RWPE2 (cell line): ENCODE data around the gene EDN3.

ENCODE experiments used
- ATAC-seq: fragments of 200-7000 bp; cut with Tn5 transposase; 3 replicates; pipeline ENCODE4 v1.9.1; 2021; ENCODE audit warnings: low read depth
- DNase-seq: peaks from one replicate; pipeline ENCODE4 v3.0.0-alpha.2; 2020; ENCODE audit warnings: low spot score
- H3K27ac ChIP-seq: fragments of 450-650 bp; 2 replicates; pipeline ENCODE4 v1.5.1; 2017; ENCODE audit warnings: mild to moderate bottlenecking; ENCODE audit not compliant: poor library complexity, severe bottlenecking
- H3K27me3 ChIP-seq: fragments of 250-450 bp; sonication (Bioruptor Pico); 2 replicates; pipeline ENCODE4 v1.5.1; 2021; ENCODE audit warnings: mild to moderate bottlenecking, moderate library complexity; ENCODE audit not compliant: insufficient read depth, poor library complexity, severe bottlenecking
- H3K36me3 ChIP-seq: fragments of 250-450 bp; sonication (Bioruptor Pico); 2 replicates; pipeline ENCODE4 v1.5.1; 2020; ENCODE audit warnings: low read depth, mild to moderate bottlenecking, moderate library complexity
- H3K4me1 ChIP-seq: fragments of 250-450 bp; sonication (Bioruptor Pico); 2 replicates; pipeline ENCODE4 v1.5.1; 2021; ENCODE audit warnings: mild to moderate bottlenecking, moderate library complexity; ENCODE audit not compliant: insufficient read depth, poor library complexity, severe bottlenecking
- H3K4me3 ChIP-seq: fragments of 250-450 bp; sonication (Bioruptor Pico); 2 replicates; pipeline ENCODE4 v1.5.1; 2021; ENCODE audit warnings: mild to moderate bottlenecking, moderate library complexity; ENCODE audit not compliant: severe bottlenecking
- H3K9me3 ChIP-seq: fragments of 250-450 bp; sonication (Bioruptor Pico); 2 replicates; pipeline ENCODE4 v1.5.1; 2021; ENCODE audit warnings: mild to moderate bottlenecking, moderate library complexity; ENCODE audit not compliant: severe bottlenecking
- TF ChIP-seq, protein P1 (sequence below): fragments of 450-650 bp; IDR thresholded peaks from one replicate; pipeline ENCODE4 v1.5.1; 2017; ENCODE audit warnings: mild to moderate bottlenecking, moderate library complexity; ENCODE audit not compliant: poor library complexity, severe bottlenecking

Gene EDN3

DNA sequence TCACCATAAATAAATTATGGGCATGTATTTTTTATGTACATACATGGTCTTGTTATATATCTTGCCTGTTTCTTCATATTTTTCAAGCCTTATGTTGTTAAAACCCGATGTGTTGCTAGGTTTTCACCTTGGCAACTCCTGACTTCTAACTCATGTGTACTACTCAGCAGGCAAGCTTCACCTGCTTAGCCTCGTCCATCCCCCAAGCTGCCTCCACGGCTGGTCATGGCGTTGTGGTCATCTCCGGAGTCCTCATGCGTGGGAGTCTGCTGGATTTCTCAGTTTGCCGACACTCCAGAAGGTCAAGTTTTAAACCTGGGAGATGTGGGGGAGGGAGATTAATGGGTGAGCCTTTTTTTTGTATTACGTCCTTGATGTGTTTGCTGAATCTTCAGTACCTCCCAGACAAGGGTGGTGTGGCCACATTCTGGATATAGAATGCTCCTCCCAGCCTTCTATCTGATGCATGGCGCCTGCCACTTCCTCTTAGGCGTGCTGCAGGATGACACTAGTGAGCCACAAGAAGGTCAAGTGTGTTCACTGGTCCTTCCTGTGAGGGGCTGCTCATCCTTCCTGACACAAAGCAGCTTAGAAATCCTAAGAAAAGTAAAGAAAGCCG lies 26.6 kb upstream of the EDN3 start:
- TF ChIP-seq, protein P1, sequence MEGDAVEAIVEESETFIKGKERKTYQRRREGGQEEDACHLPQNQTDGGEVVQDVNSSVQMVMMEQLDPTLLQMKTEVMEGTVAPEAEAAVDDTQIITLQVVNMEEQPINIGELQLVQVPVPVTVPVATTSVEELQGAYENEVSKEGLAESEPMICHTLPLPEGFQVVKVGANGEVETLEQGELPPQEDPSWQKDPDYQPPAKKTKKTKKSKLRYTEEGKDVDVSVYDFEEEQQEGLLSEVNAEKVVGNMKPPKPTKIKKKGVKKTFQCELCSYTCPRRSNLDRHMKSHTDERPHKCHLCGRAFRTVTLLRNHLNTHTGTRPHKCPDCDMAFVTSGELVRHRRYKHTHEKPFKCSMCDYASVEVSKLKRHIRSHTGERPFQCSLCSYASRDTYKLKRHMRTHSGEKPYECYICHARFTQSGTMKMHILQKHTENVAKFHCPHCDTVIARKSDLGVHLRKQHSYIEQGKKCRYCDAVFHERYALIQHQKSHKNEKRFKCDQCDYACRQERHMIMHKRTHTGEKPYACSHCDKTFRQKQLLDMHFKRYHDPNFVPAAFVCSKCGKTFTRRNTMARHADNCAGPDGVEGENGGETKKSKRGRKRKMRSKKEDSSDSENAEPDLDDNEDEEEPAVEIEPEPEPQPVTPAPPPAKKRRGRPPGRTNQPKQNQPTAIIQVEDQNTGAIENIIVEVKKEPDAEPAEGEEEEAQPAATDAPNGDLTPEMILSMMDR, result no peak
- DNase-seq, result no peak

GRCh38 chr20:59276938-59277337 lies 23.5 kb upstream of the EDN3 start:
- H3K27ac ChIP-seq, result no peak overlapping the region
- DNase-seq, result no peak
- H3K4me1 ChIP-seq, result no peaks in the 10 kb centered on the region
- peaks cover 90% of the 10 kb centered on the region for H3K27me3 ChIP-seq
- ATAC-seq, result no peak
- H3K4me3 ChIP-seq, result no peak overlapping the region
- no peaks in the 10 kb centered on the region for H3K9me3 ChIP-seq
- H3K36me3 ChIP-seq, result no peaks in the 10 kb centered on the region
- TF ChIP-seq, protein P1, result no peak

More for the DNA sequence above, 26.6 kb upstream of the EDN3 start:
- Histone ChIP-seq H3K9me3 (no peaks in the 10 kb centered on the region), H3K4me3 (no peak overlapping the region), H3K36me3 (no peaks in the 10 kb centered on the region), H3K27me3 (peaks cover 92% of the 10 kb centered on the region), H3K4me1 (no peaks in the 10 kb centered on the region), H3K27ac (no peak overlapping the region)
- ATAC-seq, result no peak

DNA sequence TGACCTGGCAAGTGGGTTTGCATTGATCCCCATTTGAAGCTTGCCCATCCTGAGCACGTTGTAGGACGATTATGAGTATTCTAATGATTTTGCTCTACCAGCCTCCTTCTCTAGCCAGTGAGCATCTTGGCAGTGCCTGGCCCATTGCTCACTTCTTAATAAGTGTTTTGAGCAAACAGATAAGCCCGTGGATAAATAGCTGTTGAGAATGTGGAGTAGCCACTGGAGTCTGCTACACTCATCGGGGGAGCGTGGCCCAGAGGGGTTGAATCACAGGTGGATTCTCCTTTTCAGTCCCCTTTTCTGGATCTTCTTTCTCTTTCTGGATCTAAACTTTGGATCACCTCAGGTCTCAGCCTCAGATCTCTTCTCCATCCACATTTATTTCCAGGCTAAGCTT lies 15.9 kb upstream of the EDN3 start:
- Histone ChIP-seq H3K27me3 (peaks cover 69% of the 10 kb centered on the region), H3K4me1 (no peaks in the 10 kb centered on the region), H3K36me3 (no peaks in the 10 kb centered on the region), H3K27ac (no peak overlapping the region), H3K9me3 (no peaks in the 10 kb centered on the region), H3K4me3 (no peak overlapping the region)
- no peak for DNase-seq
- ATAC-seq, result no peak
- TF ChIP-seq, protein P1, result no peak

- H3K4me1 ChIP-seq, result no peaks in the 10 kb centered on the region
- H3K36me3 ChIP-seq, result no peaks in the 10 kb centered on the region
- peaks cover 65% of the 10 kb centered on the region for H3K27me3 ChIP-seq
- peak; percentile 18; the same call in 2 of the 3 replicates for ATAC-seq
- no peak for DNase-seq
- TF ChIP-seq, protein P1, result no peak
- no peak overlapping the region for H3K27ac ChIP-seq
- H3K9me3 ChIP-seq, result no peaks in the 10 kb centered on the region
- no peak overlapping the region for H3K4me3 ChIP-seq
Measured at GRCh38 chr20:59289994-59290393, 10.4 kb upstream of the EDN3 start.

GRCh38 chr20:59291740-59292383 lies 8.5 kb upstream of the EDN3 start:
- H3K27me3 ChIP-seq, result peaks cover 73% of the 10 kb centered on the region
- H3K36me3 ChIP-seq, result no peaks in the 10 kb centered on the region
- TF ChIP-seq, protein P1, result no peak
- H3K9me3 ChIP-seq, result no peaks in the 10 kb centered on the region
- H3K27ac ChIP-seq, result no peak overlapping the region
- H3K4me1 ChIP-seq, result no peaks in the 10 kb centered on the region
- peak; percentile 57; the same call in 2 of the 3 replicates for ATAC-seq
- DNase-seq, result no peak
- no peak overlapping the region for H3K4me3 ChIP-seq
